B cell (primary cell): Measurements from ENCODE around the gene ARX.

ENCODE experiments used
- EZH2 ChIP-seq: IDR thresholded peaks from 2 replicates; pipeline ENCODE4 v1.6.1; 2012; ENCODE audit warnings: borderline replicate concordance, low read depth, mild to moderate bottlenecking, moderate library complexity, low read length; ENCODE audit not compliant: insufficient read depth, poor library complexity, severe bottlenecking
- TF ChIP-seq, protein P1 (sequence below): fragments of 200-600 bp; IDR thresholded peaks from one replicate; pipeline ENCODE4 v1.8.0; 2022; ENCODE audit warnings: antibody characterized with exemption, mild to moderate bottlenecking

DNA sequence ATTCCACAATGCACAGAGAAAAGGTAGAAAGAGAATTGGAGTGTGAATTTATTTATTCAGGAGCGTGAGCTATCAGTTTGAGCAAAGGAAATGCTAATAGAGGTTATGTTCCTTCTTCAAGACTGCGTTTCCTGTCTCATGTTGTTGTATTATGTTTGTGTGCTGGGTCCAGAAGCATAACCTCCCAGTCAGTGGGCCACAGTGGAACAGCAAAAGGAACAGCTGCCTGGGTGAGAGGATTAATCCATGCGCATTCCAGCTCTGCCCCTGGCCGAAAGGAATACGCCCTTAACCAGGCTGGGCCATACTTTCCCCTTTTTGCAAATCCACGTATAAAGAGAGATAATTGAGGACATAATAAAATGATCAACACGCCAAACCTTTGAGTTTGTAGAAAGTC, 32.4 kb upstream of the ARX start:
- TF ChIP-seq, protein P1, sequence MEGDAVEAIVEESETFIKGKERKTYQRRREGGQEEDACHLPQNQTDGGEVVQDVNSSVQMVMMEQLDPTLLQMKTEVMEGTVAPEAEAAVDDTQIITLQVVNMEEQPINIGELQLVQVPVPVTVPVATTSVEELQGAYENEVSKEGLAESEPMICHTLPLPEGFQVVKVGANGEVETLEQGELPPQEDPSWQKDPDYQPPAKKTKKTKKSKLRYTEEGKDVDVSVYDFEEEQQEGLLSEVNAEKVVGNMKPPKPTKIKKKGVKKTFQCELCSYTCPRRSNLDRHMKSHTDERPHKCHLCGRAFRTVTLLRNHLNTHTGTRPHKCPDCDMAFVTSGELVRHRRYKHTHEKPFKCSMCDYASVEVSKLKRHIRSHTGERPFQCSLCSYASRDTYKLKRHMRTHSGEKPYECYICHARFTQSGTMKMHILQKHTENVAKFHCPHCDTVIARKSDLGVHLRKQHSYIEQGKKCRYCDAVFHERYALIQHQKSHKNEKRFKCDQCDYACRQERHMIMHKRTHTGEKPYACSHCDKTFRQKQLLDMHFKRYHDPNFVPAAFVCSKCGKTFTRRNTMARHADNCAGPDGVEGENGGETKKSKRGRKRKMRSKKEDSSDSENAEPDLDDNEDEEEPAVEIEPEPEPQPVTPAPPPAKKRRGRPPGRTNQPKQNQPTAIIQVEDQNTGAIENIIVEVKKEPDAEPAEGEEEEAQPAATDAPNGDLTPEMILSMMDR: no peak
- no peak for TF ChIP-seq EZH2
